Keratinocyte (primary cell): Measurements from ENCODE around the gene UTP4. TPM values are rescaled to one million over a fixed set of nuclear protein-coding genes. Genes with fewer than 3 reads are reported as not detected.

Experiments
- DNase-seq: peaks from one replicate; pipeline ENCODE4 v3.0.0-alpha.2; 2011; ENCODE audit warnings: low read depth, missing footprints, low spot score
- FAIRE-seq: peaks from 2 replicates; lab custom pipeline; 2011; peaks lifted over from hg19 to GRCh38; lab: Jason Lieb, UNC
- H2AFZ ChIP-seq: 2 replicates; pipeline ENCODE4 v1.6.0; 2012; ENCODE audit warnings: low read length, control low read depth, inconsistent platforms; ENCODE audit not compliant: control insufficient read depth
- H3K27ac ChIP-seq: 2 replicates; pipeline ENCODE4 v1.5.1; 2011; ENCODE audit warnings: low read length; ENCODE audit not compliant: control insufficient read depth, insufficient read depth
- H3K27me3 ChIP-seq: 3 replicates; pipeline ENCODE4 v1.6.0; 2011; ENCODE audit warnings: low read length; ENCODE audit not compliant: control insufficient read depth, insufficient read depth; ENCODE audit errors: extremely low read depth
- H3K36me3 ChIP-seq, 2 experiments: 2 replicates in 1 of 2; 3 replicates in 1 of 2; pipeline ENCODE4 v1.5.1; 2011; ENCODE audit warnings: low read length in 2 of 2, mild to moderate bottlenecking in 1 of 2; ENCODE audit not compliant: control insufficient read depth in 2 of 2, insufficient read depth in 2 of 2; ENCODE audit errors: extremely low read depth in 1 of 2
- H3K4me1 ChIP-seq: 3 replicates; pipeline ENCODE4 v1.5.1; 2011; ENCODE audit warnings: low read length; ENCODE audit not compliant: control insufficient read depth, insufficient read depth; ENCODE audit errors: extremely low read depth
- H3K4me2 ChIP-seq: 3 replicates; pipeline ENCODE4 v1.6.0; 2011; ENCODE audit warnings: low read depth, low read length; ENCODE audit not compliant: control insufficient read depth, insufficient read depth; ENCODE audit errors: extremely low read depth
- H3K4me3 ChIP-seq, 3 experiments: fragments of 200-600 bp in 1 of 3; sonication (generic) in 1 of 3; 2 replicates in 2 of 3; 3 replicates in 1 of 3; pipeline ENCODE4 v1.5.1; 2011 to 2016; ENCODE audit warnings: low read length in 3 of 3, mild to moderate bottlenecking in 3 of 3, control low read depth in 2 of 3, inconsistent platforms in 1 of 3, low read depth in 1 of 3, mixed read lengths in 1 of 3, mixed run types in 1 of 3, moderate library complexity in 1 of 3; ENCODE audit not compliant: control insufficient read depth in 2 of 3, insufficient read depth in 2 of 3; ENCODE audit errors: extremely low read depth in 1 of 3
- H3K79me2 ChIP-seq: 2 replicates; pipeline ENCODE4 v1.6.0; 2012; ENCODE audit warnings: low read length; ENCODE audit not compliant: control insufficient read depth, insufficient read depth
- H3K9ac ChIP-seq: 3 replicates; pipeline ENCODE4 v1.6.0; 2011; ENCODE audit warnings: low read length; ENCODE audit not compliant: control insufficient read depth, insufficient read depth; ENCODE audit errors: extremely low read depth
- H3K9me1 ChIP-seq: 3 replicates; pipeline ENCODE4 v1.6.0; 2011; ENCODE audit warnings: low read length; ENCODE audit not compliant: control insufficient read depth, insufficient read depth; ENCODE audit errors: extremely low read depth
- H3K9me3 ChIP-seq: 2 replicates; pipeline ENCODE4 v1.5.1; 2012; ENCODE audit warnings: low read depth, low read length; ENCODE audit not compliant: control insufficient read depth
- H4K20me1 ChIP-seq: 3 replicates; pipeline ENCODE4 v1.6.0; 2011; ENCODE audit warnings: low read length; ENCODE audit not compliant: control insufficient read depth, insufficient read depth; ENCODE audit errors: extremely low read depth
- CTCF ChIP-seq, 3 experiments: IDR thresholded peaks in 1 of 3; conservative IDR thresholded peaks in 1 of 3; optimal IDR thresholded peaks in 1 of 3; 2 replicates in 2 of 3; 3 replicates in 1 of 3; pipeline versions ENCODE3 to v1.5.1; 2011; ENCODE audit warnings: low read length in 3 of 3, mild to moderate bottlenecking in 3 of 3, moderate library complexity in 2 of 3, control low read depth in 1 of 3, inconsistent platforms in 1 of 3; ENCODE audit not compliant: insufficient read depth in 2 of 3; ENCODE audit errors: extremely low read depth in 1 of 3
- EZH2 ChIP-seq: IDR thresholded peaks from one replicate; pipeline ENCODE4 v1.6.1; 2012; ENCODE audit warnings: inconsistent platforms, mild to moderate bottlenecking, low read length, moderate library complexity
- dilution Hi-C: fragments of 300-500 bp; cut with MboI; formaldehyde crosslinking; loops from one replicate; pipeline ENCODE4 v1.7.0; 2020; ENCODE audit warnings: low sequenced_read_pairs; ENCODE audit not compliant: extremely low pct_ligation_motif_present
- polyA plus RNA-seq, 5 experiments: library from polyadenylated mRNA; depleted of rRNA in 3 of 5; stranded (reverse) in 3 of 5; stranded (forward) in 1 of 5; unstranded in 1 of 5; fragments of >200 nt; gene quantifications; 1 replicate in 1 of 5; 2 replicates in 3 of 5; 3 replicates in 1 of 5; pipeline versions ENCODE4 v1.2.1 to v1.2.3, GENCODE V29; 2011 to 2012; ENCODE audit warnings: missing spikeins in 2 of 5, low read depth in 1 of 5, low replicate concordance in 1 of 5

UTP4 gene
- polyA plus RNA-seq, 1 donor (not counting 4 experiments of a cell fraction or from before 2014, with no cell fraction given): 106 TPM

GRCh38 chr16:69119536-69119935, 12.9 kb upstream of the UTP4 start:
- DNase-seq (no peak), FAIRE-seq (no peak)
- dilution Hi-C loops: no loop called here
- peaks cover 24% of the 10 kb centered on the region for H4K20me1 ChIP-seq
- H3K4me3 ChIP-seq: no peak overlapping the region
- TF ChIP-seq CTCF (optimal IDR thresholded peaks at IDR 0.05 in 1 of 3, IDR thresholded peaks at IDR 0.05 in 1 of 3, conservative IDR thresholded peaks at IDR 0.05 in 1 of 3; ENCODE audit: extremely low read depth in 1 of 3, insufficient read depth in 2 of 3, low read length in 3 of 3) (no peak), EZH2 (no peak)
- peaks cover 26 to 29% of the 10 kb centered on the region in 2 experiments for H3K36me3 ChIP-seq
- H3K4me1 ChIP-seq: no peaks in the 10 kb centered on the region
- no peaks in the 10 kb centered on the region for H3K9me3 ChIP-seq
- no peak overlapping the region for H3K4me2 ChIP-seq
- H3K27me3 ChIP-seq: no peaks in the 10 kb centered on the region
- H3K9ac ChIP-seq: no peak overlapping the region
- no peak overlapping the region for H3K27ac ChIP-seq
- H2AFZ ChIP-seq: no peak overlapping the region
- no peaks in the 10 kb centered on the region for H3K9me1 ChIP-seq
- peaks cover 10% of the 10 kb centered on the region for H3K79me2 ChIP-seq

- no peaks in the 10 kb centered on the region for H3K9me3 ChIP-seq
- no peak for FAIRE-seq
- H3K4me1 ChIP-seq: no peaks in the 10 kb centered on the region
- no peaks in the 10 kb centered on the region for H3K9me1 ChIP-seq
- no peak overlapping the region for H3K4me2 ChIP-seq
- no peak overlapping the region for H2AFZ ChIP-seq
- no peak overlapping the region for H3K4me3 ChIP-seq
- no peak for DNase-seq
- H3K79me2 ChIP-seq: peaks cover 6% of the 10 kb centered on the region
- no peak for TF ChIP-seq EZH2
- TF ChIP-seq CTCF (optimal IDR thresholded peaks at IDR 0.05 in 1 of 3, IDR thresholded peaks at IDR 0.05 in 1 of 3, conservative IDR thresholded peaks at IDR 0.05 in 1 of 3; ENCODE audit: extremely low read depth in 1 of 3, insufficient read depth in 2 of 3, low read length in 3 of 3): no peak
- H4K20me1 ChIP-seq: peaks cover 19% of the 10 kb centered on the region
- no peak overlapping the region for H3K9ac ChIP-seq
- peaks cover 20 to 23% of the 10 kb centered on the region in 2 experiments for H3K36me3 ChIP-seq
- dilution Hi-C loops: no loop called here
- no peak overlapping the region for H3K27ac ChIP-seq
- H3K27me3 ChIP-seq: no peaks in the 10 kb centered on the region
Observed at GRCh38 chr16:69120096-69120664, 12.3 kb upstream of the UTP4 start.
